Memory B cell (primary cell): Measurements from ENCODE around the gene TRAF7.

ENCODE experiments used
- ATAC-seq: fragments of 150-1000 bp; cut with Tn5 transposase; 2 replicates; pipeline ENCODE4 v1.10.0; 2021; ENCODE audit warnings: low read depth, mild to moderate bottlenecking, moderate library complexity
- DNase-seq, 2 donors: peaks; one replicate each; pipeline ENCODE4 v3.0.0; 2022; ENCODE audit warnings: low spot score in 2 of 2
- H3K27ac Mint-ChIP-seq: one replicate; pipeline ENCODE4 v1.8.0; 2022; ENCODE audit warnings: mild to moderate bottlenecking, moderate library complexity, mixed read lengths
- H3K27me3 Mint-ChIP-seq: one replicate; pipeline ENCODE4 v1.8.0; 2022; ENCODE audit warnings: mixed read lengths
- H3K36me3 Mint-ChIP-seq: one replicate; pipeline ENCODE4 v1.8.0; 2022; ENCODE audit warnings: mild to moderate bottlenecking, mixed read lengths
- H3K4me1 Mint-ChIP-seq: one replicate; pipeline ENCODE4 v1.8.0; 2022; ENCODE audit warnings: mixed read lengths
- H3K4me3 Mint-ChIP-seq: one replicate; pipeline ENCODE4 v1.8.0; 2022; ENCODE audit warnings: mild to moderate bottlenecking, moderate library complexity, mixed read lengths
- H3K9me3 Mint-ChIP-seq: one replicate; pipeline ENCODE4 v1.8.0; 2022; ENCODE audit warnings: mixed read lengths

The TRAF7 gene

DNA sequence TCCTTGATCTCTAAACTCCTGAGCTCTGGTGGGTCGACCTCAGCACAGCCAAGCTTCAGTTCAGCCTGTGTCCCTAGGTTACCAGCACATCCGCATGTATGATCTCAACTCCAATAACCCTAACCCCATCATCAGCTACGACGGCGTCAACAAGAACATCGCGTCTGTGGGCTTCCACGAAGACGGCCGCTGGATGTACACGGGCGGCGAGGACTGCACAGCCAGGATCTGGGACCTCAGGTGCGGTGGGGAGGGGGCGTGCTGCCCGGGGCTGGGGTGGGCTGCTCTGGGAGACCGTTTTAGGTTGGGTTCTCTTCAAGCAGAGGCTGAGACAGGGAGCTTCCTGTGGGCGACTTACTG is 50.8 kb downstream of the TRAF7 start:
- Mint-ChIP-seq H3K9me3 (no peaks in the 10 kb centered on the region), H3K27me3 (no peaks in the 10 kb centered on the region), H3K4me3 (peak overlapping the region; percentile 91), H3K4me1 (peaks cover 21% of the 10 kb centered on the region), H3K36me3 (peaks cover 11% of the 10 kb centered on the region), H3K27ac (peak overlapping the region; percentile 91)
- no peak for DNase-seq
- ATAC-seq = no peak

GRCh38 chr16:2206780-2207433 is 51.3 kb downstream of the TRAF7 start:
- no peaks in the 10 kb centered on the region for H3K9me3 Mint-ChIP-seq
- H3K27me3 Mint-ChIP-seq = no peaks in the 10 kb centered on the region
- ATAC-seq (no peak), DNase-seq (no peak)
- no peak overlapping the region for H3K27ac Mint-ChIP-seq
- H3K4me3 Mint-ChIP-seq = no peak overlapping the region
- peaks cover 23% of the 10 kb centered on the region for H3K4me1 Mint-ChIP-seq
- peaks cover 11% of the 10 kb centered on the region for H3K36me3 Mint-ChIP-seq

DNA sequence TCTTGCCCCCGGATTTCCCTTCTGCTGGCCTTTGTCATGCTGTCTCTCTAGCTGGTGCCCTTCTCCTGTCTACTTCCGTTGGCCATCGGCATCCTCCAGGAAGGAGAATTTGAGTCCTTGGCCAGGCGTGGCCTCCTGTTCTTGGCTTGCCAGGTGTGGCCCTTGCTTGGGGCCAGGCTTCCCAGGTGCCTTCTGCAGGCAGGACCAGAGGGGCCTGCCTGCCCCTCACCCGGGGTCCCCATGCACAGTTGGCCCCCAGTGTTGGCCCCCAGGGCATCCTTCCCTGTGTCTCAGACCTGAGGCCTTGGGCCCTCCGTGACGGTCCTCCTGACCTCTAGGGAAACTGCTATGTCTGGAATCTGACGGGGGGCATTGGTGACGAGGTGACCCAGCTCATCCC is 52.3 kb downstream of the TRAF7 start:
- Mint-ChIP-seq H3K27ac (peak overlapping the region; percentile 13), H3K27me3 (no peaks in the 10 kb centered on the region), H3K9me3 (no peaks in the 10 kb centered on the region), H3K4me1 (peaks cover 23% of the 10 kb centered on the region), H3K36me3 (peaks cover 11% of the 10 kb centered on the region), H3K4me3 (peak overlapping the region; percentile 46)
- no peak for ATAC-seq
- DNase-seq = no peak

DNA sequence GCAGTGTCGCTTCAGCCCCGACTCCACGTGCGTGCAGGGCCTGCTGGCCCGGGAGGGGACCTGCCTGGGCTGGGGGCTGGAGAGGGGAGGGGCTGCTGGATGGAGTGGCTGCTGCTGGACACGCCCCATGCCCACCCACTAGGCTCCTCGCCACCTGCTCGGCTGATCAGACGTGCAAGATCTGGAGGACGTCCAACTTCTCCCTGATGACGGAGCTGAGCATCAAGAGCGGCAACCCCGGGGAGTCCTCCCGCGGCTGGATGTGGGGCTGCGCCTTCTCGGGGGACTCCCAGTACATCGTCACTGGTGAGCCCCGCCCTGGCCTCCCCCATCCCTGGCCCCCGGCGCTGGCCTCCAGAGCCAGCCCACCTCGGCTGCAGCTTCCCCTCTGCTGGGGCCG is 52.7 kb downstream of the TRAF7 start:
- H3K9me3 Mint-ChIP-seq = no peaks in the 10 kb centered on the region
- no peak for ATAC-seq
- DNase-seq = no peak
- no peaks in the 10 kb centered on the region for H3K27me3 Mint-ChIP-seq
- H3K4me3 Mint-ChIP-seq = no peak overlapping the region
- peaks cover 23% of the 10 kb centered on the region for H3K4me1 Mint-ChIP-seq
- no peak overlapping the region for H3K27ac Mint-ChIP-seq
- peaks cover 12% of the 10 kb centered on the region for H3K36me3 Mint-ChIP-seq

DNA sequence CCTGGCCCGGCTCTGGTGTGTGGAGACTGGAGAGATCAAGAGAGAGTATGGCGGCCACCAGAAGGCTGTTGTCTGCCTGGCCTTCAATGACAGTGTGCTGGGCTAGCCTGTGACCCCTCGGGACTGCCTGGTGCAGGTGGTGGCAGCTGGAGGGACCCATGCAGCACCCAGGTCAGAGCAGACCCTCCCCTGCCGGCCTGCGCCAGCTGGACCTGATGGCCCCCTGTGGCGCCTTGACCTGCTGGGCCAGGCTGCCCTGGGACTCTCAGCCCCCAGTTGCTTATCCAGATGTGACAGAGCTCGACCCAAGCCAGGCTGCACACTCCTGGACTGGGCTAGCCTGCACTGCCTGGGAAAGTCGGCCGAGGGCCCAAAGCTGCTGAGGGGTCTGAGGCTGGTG is 53.2 kb downstream of the TRAF7 start:
- Mint-ChIP-seq H3K4me1 (peaks cover 21% of the 10 kb centered on the region), H3K27me3 (no peaks in the 10 kb centered on the region), H3K9me3 (no peaks in the 10 kb centered on the region), H3K27ac (no peak overlapping the region), H3K36me3 (peaks cover 13% of the 10 kb centered on the region), H3K4me3 (no peak overlapping the region)
- ATAC-seq (no peak), DNase-seq (no peak)

DNA sequence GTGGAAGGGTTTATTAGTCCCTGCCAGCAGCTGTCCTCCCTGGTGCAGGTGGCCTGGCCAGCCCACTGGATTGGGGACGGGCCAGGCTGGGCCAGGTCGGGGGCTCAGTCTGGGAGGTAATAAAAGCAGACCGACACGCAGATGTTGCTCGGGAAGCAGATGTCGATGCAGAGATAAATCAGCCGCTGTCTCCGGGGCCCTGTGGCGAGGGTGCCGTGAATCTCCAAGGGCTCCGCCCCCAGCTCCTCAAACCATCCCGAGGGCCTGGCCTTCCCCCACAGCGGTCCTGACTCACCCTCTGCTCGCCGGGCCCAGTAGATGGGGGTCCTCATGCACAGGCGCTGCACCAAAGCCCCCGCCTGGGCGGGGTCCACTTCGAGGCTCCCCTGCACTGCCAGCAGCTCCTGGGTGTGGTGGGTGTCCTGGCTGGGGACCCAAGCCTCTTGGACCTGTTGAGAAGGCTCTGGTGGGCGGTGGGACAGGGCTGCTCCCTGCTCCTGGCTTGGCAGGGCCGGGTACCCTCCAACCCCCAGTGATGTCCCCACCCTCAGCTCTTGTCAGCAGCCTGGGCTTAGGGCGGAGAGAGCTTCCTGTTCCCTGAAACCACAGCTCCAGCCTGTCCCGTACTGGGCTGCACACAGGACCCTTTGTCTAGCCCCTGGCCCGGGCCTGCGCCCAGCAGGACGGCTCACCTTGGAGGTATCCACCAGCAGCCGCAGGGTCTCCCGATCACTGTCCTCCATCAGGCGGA is 53.9 kb downstream of the TRAF7 start:
- ATAC-seq = no peak
- H3K4me1 Mint-ChIP-seq = peaks cover 19% of the 10 kb centered on the region
- H3K27ac Mint-ChIP-seq = no peak overlapping the region
- no peak for DNase-seq
- H3K36me3 Mint-ChIP-seq = peaks cover 13% of the 10 kb centered on the region
- no peaks in the 10 kb centered on the region for H3K27me3 Mint-ChIP-seq
- H3K4me3 Mint-ChIP-seq = no peak overlapping the region
- H3K9me3 Mint-ChIP-seq = no peaks in the 10 kb centered on the region

DNA sequence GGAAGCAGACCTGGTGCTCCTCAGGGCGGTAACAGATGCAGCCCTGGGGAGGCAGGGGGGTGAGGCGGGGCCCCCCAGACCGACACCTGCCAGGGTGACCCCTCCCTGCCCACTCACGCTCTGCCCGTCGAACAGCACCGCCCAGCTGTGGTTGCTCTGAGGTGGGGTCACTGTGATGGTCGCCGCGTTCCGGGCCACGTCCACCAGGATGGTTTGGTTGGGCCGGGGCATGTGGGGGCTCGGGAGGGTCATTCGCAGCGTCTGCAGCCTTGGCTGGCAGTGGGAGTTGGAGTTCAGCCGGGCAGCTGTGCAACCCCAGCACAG is 54.4 kb downstream of the TRAF7 start:
- peaks cover 13% of the 10 kb centered on the region for H3K36me3 Mint-ChIP-seq
- H3K27ac Mint-ChIP-seq = no peak overlapping the region
- ATAC-seq (no peak), DNase-seq (no peak)
- no peaks in the 10 kb centered on the region for H3K9me3 Mint-ChIP-seq
- no peaks in the 10 kb centered on the region for H3K27me3 Mint-ChIP-seq
- no peak overlapping the region for H3K4me3 Mint-ChIP-seq
- peaks cover 16% of the 10 kb centered on the region for H3K4me1 Mint-ChIP-seq

DNA sequence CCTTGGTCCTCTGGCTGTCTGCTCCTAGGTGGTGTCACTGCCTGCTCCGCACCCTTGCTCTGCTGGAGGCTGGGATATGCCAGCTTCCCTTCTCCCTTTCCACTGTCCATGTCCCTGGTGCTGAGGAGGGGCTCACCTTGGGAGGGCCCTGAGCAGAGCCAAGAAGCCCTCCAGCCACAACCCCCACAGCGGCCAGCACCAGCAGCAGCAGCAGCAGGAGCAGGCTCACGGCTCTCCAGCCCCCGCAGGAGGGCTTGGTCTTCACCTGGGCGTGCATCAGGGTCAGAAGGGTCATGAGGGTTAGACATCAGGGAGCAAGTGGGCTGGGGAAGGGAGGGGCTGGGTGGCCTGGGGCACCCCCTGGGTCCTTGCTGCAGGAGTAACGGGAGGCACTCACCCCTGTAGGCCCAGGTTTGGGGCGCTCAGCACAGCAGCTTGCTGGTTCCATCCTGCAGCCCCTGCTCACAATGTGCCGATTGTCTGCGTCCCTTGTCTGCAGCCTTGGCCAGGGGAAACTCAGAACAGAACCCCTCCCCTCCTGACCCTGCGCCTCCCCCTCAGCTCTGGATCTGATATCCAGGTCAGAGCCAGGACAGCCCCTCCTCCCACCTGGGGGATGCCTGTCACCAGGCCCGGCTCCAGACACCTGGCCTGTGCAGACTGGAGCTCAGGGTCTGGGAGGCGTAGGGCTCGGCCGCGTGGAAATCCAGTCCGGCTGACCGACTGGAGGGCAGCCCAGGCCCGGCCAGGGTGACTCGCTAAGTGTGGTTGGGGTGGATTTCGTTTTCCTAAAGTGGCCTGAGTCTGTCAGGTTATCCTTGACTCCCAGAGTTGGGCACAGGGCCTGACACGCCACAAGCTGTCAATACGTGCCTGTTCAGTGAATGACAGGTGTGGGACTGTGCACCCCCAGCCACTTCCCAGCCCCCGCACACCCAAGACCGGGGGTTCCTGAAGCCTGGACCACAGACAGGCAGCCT is 55.1 kb downstream of the TRAF7 start, which contains the start of gene BRICD5:
TSS of gene BRICD5 (minus strand) at position 478 of the 980 bp plus-strand sequence. CDS start at position 448, 30 bp downstream.
- peaks cover 16% of the 10 kb centered on the region for H3K4me1 Mint-ChIP-seq
- peaks cover 13% of the 10 kb centered on the region for H3K36me3 Mint-ChIP-seq
- ATAC-seq = no peak
- DNase-seq = no peak
- no peak within 1 kb of the TSS for H3K4me3 Mint-ChIP-seq
- H3K27me3 Mint-ChIP-seq = no peaks in the 10 kb centered on the region
- no peaks in the 10 kb centered on the region for H3K9me3 Mint-ChIP-seq
- H3K27ac Mint-ChIP-seq = no peak within 1 kb of the TSS

- DNase-seq (no peak), ATAC-seq (no peak)
- Mint-ChIP-seq H3K27me3 (no peaks in the 10 kb centered on the region), H3K36me3 (peaks cover 13% of the 10 kb centered on the region), H3K4me3 (no peak overlapping the region), H3K9me3 (no peaks in the 10 kb centered on the region), H3K27ac (no peak overlapping the region), H3K4me1 (peaks cover 11% of the 10 kb centered on the region)
Measured at GRCh38 chr16:2211923-2212347, 56.4 kb downstream of the TRAF7 start.

DNA sequence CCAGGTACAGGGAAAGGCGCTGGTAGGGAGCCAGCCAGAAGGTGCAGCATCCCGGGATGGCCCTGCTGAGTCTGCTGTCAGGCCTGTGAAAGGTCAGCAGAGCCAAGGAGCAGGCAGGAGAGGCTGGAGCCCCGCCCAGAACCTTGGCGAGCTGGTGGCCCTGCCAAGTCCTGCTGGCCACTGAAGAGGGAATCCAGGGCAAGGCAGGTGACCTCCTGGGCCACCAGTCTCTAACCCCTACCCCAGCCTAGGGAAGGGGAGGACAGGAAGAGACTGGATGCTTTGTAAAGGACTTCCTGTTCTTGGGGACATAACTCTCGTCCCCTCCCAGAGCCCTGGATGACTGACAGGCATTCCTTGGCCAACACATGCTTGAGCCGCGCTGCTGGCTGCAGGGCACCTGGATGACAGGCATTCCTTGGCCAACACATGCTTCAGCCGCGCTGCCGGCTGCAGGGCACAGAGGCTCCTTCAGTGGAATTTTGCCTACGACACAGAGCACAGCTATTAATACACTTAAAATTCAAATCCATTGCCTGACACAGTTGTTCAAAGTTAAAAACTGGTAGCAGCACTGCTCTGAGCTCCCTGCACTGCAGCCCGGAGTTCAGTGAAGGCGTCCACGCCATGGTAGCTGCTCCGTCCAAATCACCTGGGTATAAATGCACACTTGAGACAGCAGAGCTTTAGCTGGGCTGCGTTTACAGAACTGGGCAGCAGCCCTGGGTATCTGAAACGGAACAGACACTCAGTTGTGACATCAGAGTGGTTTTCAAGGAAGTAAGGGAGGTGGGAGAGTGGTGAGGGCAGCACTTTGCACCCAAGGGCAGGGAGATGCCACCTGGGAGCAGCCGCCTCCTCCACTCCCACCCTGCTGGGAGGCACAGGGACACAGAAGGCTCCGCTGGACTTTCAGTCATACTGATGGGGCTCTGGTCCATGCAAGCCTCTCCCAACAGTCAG is 57.1 kb downstream of the TRAF7 start:
- ATAC-seq (no peak), DNase-seq (no peak)
- Mint-ChIP-seq H3K9me3 (no peaks in the 10 kb centered on the region), H3K27ac (no peak overlapping the region), H3K27me3 (no peaks in the 10 kb centered on the region), H3K4me1 (peaks cover 7% of the 10 kb centered on the region), H3K4me3 (peak overlapping the region; percentile 68), H3K36me3 (peaks cover 9% of the 10 kb centered on the region)

DNA sequence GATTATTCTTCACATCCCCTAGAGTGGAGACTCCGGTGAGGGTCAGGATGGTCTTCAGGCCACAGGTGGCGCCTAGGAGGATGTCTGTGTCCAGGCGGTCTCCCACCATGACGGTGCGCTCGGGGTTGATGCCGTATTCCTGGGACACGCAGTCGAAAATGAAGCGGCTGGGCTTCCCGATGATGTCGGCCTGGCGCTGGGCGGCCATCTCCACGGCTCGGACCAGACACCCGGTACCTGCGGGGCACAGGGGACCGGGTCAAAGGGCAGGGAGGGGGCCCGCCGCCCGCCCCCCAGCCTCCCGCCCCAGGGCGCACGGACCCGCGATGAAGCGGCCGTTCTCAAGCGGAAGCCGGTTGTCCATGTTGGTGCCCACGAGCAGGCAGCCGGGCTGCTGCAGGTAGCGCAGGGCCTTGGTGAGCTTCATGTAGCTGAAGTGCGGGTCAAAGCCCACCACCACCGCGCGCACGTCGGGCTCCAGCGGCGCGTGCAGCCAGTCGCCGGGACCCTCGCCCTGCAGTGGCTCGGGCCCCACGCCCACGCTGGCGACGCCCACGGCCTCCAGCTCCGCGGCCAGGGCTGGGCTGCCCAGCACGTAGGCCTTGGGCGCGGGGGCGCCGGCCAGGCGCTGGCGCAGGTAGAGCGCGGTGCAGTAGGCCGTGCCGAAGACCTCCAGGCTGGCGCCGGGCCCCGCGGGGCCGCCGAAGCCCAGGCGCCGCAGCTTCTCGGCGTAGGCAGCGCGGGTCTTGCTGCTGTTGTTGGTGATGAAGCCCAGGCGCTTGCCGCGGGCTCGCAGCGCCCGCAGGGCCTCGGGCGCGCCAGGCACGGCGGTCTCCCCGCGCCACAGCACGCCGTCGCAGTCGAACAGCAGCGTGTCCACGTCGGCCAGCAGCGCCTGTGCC is 58.5 kb downstream of the TRAF7 start:
- DNase-seq (no peak), ATAC-seq (peak; percentile 2)
- peaks cover 4% of the 10 kb centered on the region for H3K4me1 Mint-ChIP-seq

GRCh38 chr16:2214719-2214968 is 59.1 kb downstream of the TRAF7 start, which contains the start of gene PGP:
Gene PGP (minus strand): TSS chr16:2214840. CDS start chr16:2214777, 63 bp downstream.
- Mint-ChIP-seq H3K4me3 (peak within 1 kb of the TSS; percentile 90), H3K36me3 (peaks cover 2% of the 10 kb centered on the region), H3K27ac (peak within 1 kb of the TSS; percentile 68), H3K4me1 (peaks cover 4% of the 10 kb centered on the region), H3K9me3 (no peaks in the 10 kb centered on the region), H3K27me3 (no peaks in the 10 kb centered on the region)
- ATAC-seq (peak; percentile 94), DNase-seq (no peak)

More for the DNA sequence above, 58.5 kb downstream of the TRAF7 start:
- Mint-ChIP-seq H3K9me3 (no peaks in the 10 kb centered on the region), H3K4me3 (peak overlapping the region; percentile 68), H3K36me3 (peaks cover 2% of the 10 kb centered on the region), H3K27me3 (no peaks in the 10 kb centered on the region), H3K27ac (no peak overlapping the region)
